ENCODE data around the gene GDNF. TPM values are rescaled to one million over a fixed set of nuclear protein-coding genes. Genes with fewer than 3 reads are reported as not detected.

GDNF gene
- total RNA-seq, 4 donors from 2014 or later: 0.81 to 6.4 (median 4.3) TPM

GRCh38 chr5:37859805-37860204 is 20.0 kb upstream of the GDNF start:
- Histone ChIP-seq H3K36me3 (no peaks in the 10 kb centered on the region), H3K4me3 (no peak overlapping the region), H3K27ac (no peak overlapping the region), H3K9me3 (no peaks in the 10 kb centered on the region), H3K27me3 (no peaks in the 10 kb centered on the region), H3K4me1 (no peaks in the 10 kb centered on the region)
- TF ChIP-seq EP300 (IDR thresholded peaks at IDR 0.05): no peak
- TF ChIP-seq CTCF (IDR thresholded peaks at IDR 0.05): no peak
- no peak for TF ChIP-seq POLR2A (IDR thresholded peaks at IDR 0.05)
- TF ChIP-seq POLR2AphosphoS5 (IDR thresholded peaks at IDR 0.05): no peak
- ATAC-seq: no peak
- WGBS, 2 donors (ENCODE audit: low coverage in 1 of 2): 80 to 81% methylated on average over 4 of the region's 4 CpGs

GRCh38 chr5:37858250-37858649 is 18.4 kb upstream of the GDNF start:
- no peak for ATAC-seq
- Histone ChIP-seq H3K4me3 (no peak overlapping the region), H3K36me3 (no peaks in the 10 kb centered on the region), H3K27me3 (no peaks in the 10 kb centered on the region), H3K27ac (no peak overlapping the region), H3K9me3 (no peaks in the 10 kb centered on the region), H3K4me1 (no peaks in the 10 kb centered on the region)
- TF ChIP-seq EP300 (IDR thresholded peaks at IDR 0.05): no peak
- TF ChIP-seq POLR2A (IDR thresholded peaks at IDR 0.05): no peak
- TF ChIP-seq POLR2AphosphoS5 (IDR thresholded peaks at IDR 0.05): no peak
- no peak for TF ChIP-seq CTCF (IDR thresholded peaks at IDR 0.05)

GRCh38 chr5:37857696-37858095 is 17.9 kb upstream of the GDNF start:
- Histone ChIP-seq H3K27ac (no peak overlapping the region), H3K27me3 (no peaks in the 10 kb centered on the region), H3K9me3 (no peaks in the 10 kb centered on the region), H3K36me3 (no peaks in the 10 kb centered on the region), H3K4me3 (no peak overlapping the region), H3K4me1 (no peaks in the 10 kb centered on the region)
- ATAC-seq: no peak
- TF ChIP-seq CTCF (IDR thresholded peaks at IDR 0.05) (no peak), POLR2AphosphoS5 (IDR thresholded peaks at IDR 0.05) (no peak), POLR2A (IDR thresholded peaks at IDR 0.05) (no peak), EP300 (IDR thresholded peaks at IDR 0.05) (no peak)
- 29 to 60% methylated on average over 1 of the region's 1 CpG for WGBS, 2 donors (ENCODE audit: low coverage in 1 of 2)

- 95 to 98% methylated on average over 3 of the region's 3 CpGs for WGBS, 2 donors (ENCODE audit: low coverage in 1 of 2)
- Histone ChIP-seq H3K9me3 (no peaks in the 10 kb centered on the region), H3K27ac (no peak overlapping the region), H3K36me3 (no peaks in the 10 kb centered on the region), H3K27me3 (no peaks in the 10 kb centered on the region), H3K4me3 (no peak overlapping the region), H3K4me1 (no peaks in the 10 kb centered on the region)
- no peak for ATAC-seq
- TF ChIP-seq POLR2AphosphoS5 (IDR thresholded peaks at IDR 0.05): no peak
- TF ChIP-seq CTCF (IDR thresholded peaks at IDR 0.05): no peak
- no peak for TF ChIP-seq POLR2A (IDR thresholded peaks at IDR 0.05)
- no peak for TF ChIP-seq EP300 (IDR thresholded peaks at IDR 0.05)
Measured at GRCh38 chr5:37855438-37855837, 15.6 kb upstream of the GDNF start.

GRCh38 chr5:37851305-37851704 is 11.5 kb upstream of the GDNF start:
- Histone ChIP-seq H3K27me3 (no peaks in the 10 kb centered on the region), H3K36me3 (no peaks in the 10 kb centered on the region), H3K27ac (no peak overlapping the region), H3K4me1 (no peaks in the 10 kb centered on the region), H3K4me3 (no peak overlapping the region), H3K9me3 (no peaks in the 10 kb centered on the region)
- no peak for ATAC-seq
- 63 to 76% methylated on average over 1 to 3 of the region's 4 CpGs for WGBS, 2 donors (ENCODE audit: low coverage in 1 of 2)
- TF ChIP-seq POLR2AphosphoS5 (IDR thresholded peaks at IDR 0.05) (no peak), EP300 (IDR thresholded peaks at IDR 0.05) (no peak), POLR2A (IDR thresholded peaks at IDR 0.05) (no peak), CTCF (IDR thresholded peaks at IDR 0.05) (no peak)
